ENCODE measurements around the gene RESP18.

Gene RESP18

GRCh38 chr2:219277703-219278654 is 54.6 kb downstream of the RESP18 start:
- DNase-seq (ENCODE audit: low read depth) = peak; percentile 61

All from amniotic epithelial cell (primary cell).